ENCODE data around the gene PRDM12.

Gene PRDM12

DNA sequence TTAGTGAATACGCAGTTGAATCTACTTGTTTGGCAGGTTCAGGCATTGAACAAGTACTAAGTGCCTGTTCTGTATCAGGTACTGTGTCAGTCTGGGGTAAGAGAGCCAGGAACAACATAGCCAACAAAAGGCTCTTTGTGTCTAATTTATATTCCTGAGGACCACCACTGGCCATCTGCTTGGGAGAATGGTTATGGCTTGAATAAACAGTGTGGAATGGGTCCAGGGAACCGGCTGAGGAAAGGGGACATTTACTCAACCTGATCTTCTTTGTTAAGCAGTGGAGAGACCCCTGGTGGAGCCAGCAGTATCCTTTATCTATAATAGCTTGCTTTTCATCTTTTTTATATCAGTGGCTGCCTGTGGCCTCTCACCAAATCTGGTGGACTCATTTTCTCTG lies 67.7 kb downstream of the PRDM12 start:
- no peak for DNase-seq

All from activated effector memory CD4-positive, alpha-beta T cell treated with Interleukin-2 at 50 U/mL for 16 hours (primary cell).